ENCODE data around the gene LRRC72. TPM values are rescaled to one million over a fixed set of nuclear protein-coding genes. Genes with fewer than 3 reads are reported as not detected.

LRRC72 gene
- total and polyA plus RNA-seq, 2 experiments from 2014 or later, result not detected

GRCh38 chr7:16479161-16479560 lies 47.5 kb upstream of the LRRC72 start (continued):
- no peak for TF ChIP-seq ZNF462 (CRISPR knock-in tag; IDR thresholded peaks at IDR 0.05)
- TF ChIP-seq STAT1 (IDR thresholded peaks at IDR 0.05; ENCODE audit: unreplicated experiment), result no peak
- TF ChIP-seq REST (IDR thresholded peaks at IDR 0.05; ENCODE audit: unreplicated experiment), result no peak
- no peak for TF ChIP-seq ZNF114 (CRISPR knock-in tag; IDR thresholded peaks at IDR 0.05)
- no peak for TF ChIP-seq CREB1 (CRISPR knock-in tag; IDR thresholded peaks at IDR 0.05; ENCODE audit: low read depth)
- TF ChIP-seq POLR2AphosphoS5 (IDR thresholded peaks at IDR 0.05; ENCODE audit: low read depth), result no peak
- TF ChIP-seq ZNF331 (CRISPR knock-in tag; IDR thresholded peaks at IDR 0.05; ENCODE audit: low read depth), result no peak
- no peak for TF ChIP-seq EZH2 (IDR thresholded peaks at IDR 0.05; ENCODE audit: low read depth, unreplicated experiment)
